ENCODE measurements around the gene PXT1.

PXT1 gene

DNA sequence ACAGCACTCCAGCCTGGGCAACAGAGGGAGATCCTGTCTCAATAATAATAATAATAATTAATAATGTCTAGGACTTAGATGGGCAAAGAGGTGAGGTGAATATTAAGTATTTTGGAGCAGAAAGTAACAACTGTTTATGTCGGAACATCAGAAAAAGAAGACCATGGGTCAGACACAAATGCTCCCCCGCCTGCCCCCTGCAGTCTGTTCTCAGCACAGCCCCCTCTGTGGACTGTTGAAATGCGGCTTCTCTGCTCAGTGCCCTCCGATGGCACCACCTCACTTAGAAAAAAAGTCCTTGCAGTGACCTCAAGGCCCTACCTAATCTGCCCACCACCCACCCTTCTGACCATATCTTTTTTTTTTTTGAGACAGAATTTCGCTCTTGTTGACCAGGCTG lies 50.0 kb downstream of the PXT1 start:
- Mint-ChIP-seq H3K4me1 (ENCODE audit: low read depth) (peaks cover 7% of the 10 kb centered on the region), H3K27ac (no peak overlapping the region), H3K36me3 (ENCODE audit: low read depth) (no peaks in the 10 kb centered on the region), H3K27me3 (ENCODE audit: low read depth) (peaks cover 44% of the 10 kb centered on the region), H3K4me3 (no peak overlapping the region), H3K9me3 (no peaks in the 10 kb centered on the region)
- DNase-seq (ENCODE audit: low spot score), result no peak

DNA sequence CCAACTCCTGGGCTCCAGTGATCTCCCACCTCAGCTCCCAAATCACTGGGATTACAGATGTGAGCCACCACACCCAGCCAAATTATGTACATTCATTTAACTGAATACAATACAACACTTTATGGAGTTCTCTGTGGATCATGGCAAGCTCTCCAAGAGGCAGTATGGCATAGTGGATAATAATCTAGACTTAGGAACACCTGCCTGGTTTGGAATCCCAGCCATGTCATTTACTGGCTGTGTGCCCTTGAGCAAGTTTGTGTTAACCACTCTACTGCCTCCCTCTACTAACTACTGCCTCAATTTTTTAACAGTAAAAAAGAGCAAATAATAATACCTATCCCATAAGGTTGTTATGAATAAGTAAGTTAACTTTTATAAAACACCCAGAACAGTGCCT lies 53.3 kb downstream of the PXT1 start:
- Mint-ChIP-seq H3K36me3 (ENCODE audit: low read depth) (peaks cover 2% of the 10 kb centered on the region), H3K4me3 (no peak overlapping the region), H3K4me1 (ENCODE audit: low read depth) (peaks cover 26% of the 10 kb centered on the region), H3K27ac (no peak overlapping the region), H3K9me3 (no peaks in the 10 kb centered on the region), H3K27me3 (ENCODE audit: low read depth) (peaks cover 64% of the 10 kb centered on the region)
- DNase-seq (ENCODE audit: low spot score), result no peak

DNA sequence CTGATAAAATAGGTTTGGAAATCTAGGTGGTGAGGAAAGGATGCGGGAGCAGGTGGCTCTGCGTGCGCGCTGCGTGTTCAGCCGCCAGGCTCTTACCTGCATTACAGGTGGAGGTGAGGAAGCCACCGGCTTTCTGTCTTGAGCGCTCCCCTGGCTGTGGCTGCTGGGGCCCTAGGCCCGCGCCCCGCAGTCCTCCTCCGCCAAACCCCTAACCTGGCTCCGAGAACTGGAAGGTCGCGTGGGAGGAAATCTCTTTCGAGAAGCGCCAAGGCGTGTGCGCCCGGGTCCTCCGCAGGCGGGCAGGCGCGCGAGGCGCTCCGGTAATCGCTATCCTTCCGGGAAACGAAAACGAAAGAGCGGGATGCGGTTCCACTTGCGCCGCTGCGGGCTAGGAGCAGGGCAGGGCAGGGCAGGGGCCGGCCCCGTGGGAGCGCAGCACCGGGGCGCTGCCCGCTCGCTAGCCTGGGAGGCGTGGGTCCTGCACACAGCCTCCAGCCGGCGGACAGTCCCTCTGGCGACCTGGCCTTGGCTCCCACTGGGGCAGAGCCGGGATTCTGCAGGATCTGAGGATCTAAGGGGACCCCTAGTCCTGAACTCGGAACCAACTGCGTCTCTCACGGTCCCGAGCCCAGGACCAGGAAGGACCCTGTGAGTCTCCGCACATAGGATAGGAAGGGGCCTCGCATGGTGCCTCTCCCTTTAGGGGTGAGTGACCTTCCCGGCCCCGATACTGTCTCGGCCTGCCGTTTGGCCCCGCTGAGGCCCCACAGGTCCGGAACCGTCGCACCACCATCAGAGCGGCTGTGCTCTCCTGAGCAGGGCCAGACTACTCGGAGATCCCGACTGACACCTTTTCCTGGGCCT lies 55.0 kb downstream of the PXT1 start, which contains the start of gene ETV7:
Gene ETV7 (minus strand): TSS at position 230 of the 864 bp plus-strand sequence. CDS start 128 bp downstream, at position 102.
- DNase-seq (ENCODE audit: low spot score), result peak; percentile 40
- peaks cover 2% of the 10 kb centered on the region for H3K36me3 Mint-ChIP-seq (ENCODE audit: low read depth)
- peak within 1 kb of the TSS; percentile 84 for H3K4me3 Mint-ChIP-seq
- no peaks in the 10 kb centered on the region for H3K9me3 Mint-ChIP-seq
- peaks cover 59% of the 10 kb centered on the region for H3K27me3 Mint-ChIP-seq (ENCODE audit: low read depth)
- peaks cover 26% of the 10 kb centered on the region for H3K4me1 Mint-ChIP-seq (ENCODE audit: low read depth)
- H3K27ac Mint-ChIP-seq, result peak within 1 kb of the TSS; percentile 23

DNA sequence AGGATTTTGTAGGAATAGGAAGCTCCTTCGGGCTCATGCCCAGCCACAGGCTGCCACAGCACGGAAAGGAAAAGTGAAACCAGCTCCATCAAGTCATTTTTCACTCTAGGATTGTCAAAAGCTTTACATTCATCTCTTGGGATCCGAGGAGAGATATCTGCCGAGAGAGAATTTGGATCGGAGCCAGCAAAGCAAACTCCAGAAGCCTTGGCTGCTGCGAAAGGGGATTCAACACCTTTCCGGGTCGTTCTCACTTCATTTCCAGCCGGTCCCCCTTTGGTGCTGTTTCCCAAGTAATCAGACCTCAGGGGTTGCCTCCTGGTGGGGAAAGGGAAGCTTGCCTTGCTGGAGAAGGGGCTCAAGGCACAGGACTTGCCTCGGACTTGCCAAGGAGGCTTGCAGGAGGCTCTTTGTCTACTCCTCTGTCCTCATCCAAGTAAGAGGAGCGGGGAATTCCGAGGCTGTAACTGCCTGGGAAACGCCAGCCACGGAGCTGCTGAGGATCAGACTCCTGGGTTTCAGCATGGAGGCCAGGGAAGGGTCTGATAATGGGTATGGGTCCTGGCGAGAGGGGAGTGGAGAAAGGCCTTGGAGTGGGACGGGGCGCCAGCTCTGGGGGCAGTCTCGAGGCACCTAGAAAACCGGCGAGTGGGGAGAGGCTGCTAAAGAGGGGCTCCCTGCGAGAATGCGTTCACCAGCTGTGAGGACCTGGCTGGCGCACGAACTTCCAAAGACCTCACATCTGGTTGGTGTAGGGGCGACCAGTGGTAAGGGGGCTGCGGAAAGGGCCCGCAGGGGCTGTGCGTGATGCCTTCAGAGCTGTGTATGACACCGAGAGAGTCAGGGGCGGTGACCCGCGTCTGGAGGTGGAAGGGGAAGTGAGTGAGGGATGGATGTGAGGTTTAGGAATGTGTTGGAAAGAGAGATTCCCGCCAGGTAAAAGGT lies 55.9 kb downstream of the PXT1 start:
- no peaks in the 10 kb centered on the region for H3K9me3 Mint-ChIP-seq
- peaks cover 26% of the 10 kb centered on the region for H3K4me1 Mint-ChIP-seq (ENCODE audit: low read depth)
- peaks cover 2% of the 10 kb centered on the region for H3K36me3 Mint-ChIP-seq (ENCODE audit: low read depth)
- H3K4me3 Mint-ChIP-seq, result peak overlapping the region; percentile 84
- DNase-seq (ENCODE audit: low spot score), result no peak
- H3K27ac Mint-ChIP-seq, result peak overlapping the region; percentile 23
- H3K27me3 Mint-ChIP-seq (ENCODE audit: low read depth), result peaks cover 61% of the 10 kb centered on the region

DNA sequence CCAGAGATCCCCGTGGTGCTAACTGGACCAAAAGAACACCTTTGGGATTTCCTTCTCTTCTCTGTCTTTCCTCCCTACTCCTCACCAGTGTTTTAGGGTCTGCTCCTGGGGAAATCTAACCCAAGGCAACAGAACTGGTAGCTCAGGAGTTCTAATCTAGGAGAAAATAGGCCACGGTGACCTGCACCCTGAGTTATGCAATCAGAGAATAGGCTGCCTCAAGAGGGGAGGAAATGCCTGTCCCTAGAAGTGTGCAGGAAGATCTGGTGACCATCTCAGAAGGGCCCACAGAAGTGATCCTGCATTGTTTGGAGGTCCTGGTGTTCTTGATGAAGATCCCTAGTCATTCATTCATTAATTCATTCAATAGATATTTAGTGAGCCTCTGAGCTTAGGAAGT lies 58.6 kb downstream of the PXT1 start:
- Mint-ChIP-seq H3K9me3 (no peaks in the 10 kb centered on the region), H3K27ac (no peak overlapping the region), H3K27me3 (ENCODE audit: low read depth) (peaks cover 47% of the 10 kb centered on the region), H3K36me3 (ENCODE audit: low read depth) (peaks cover 2% of the 10 kb centered on the region), H3K4me1 (ENCODE audit: low read depth) (peaks cover 26% of the 10 kb centered on the region), H3K4me3 (no peak overlapping the region)
- DNase-seq (ENCODE audit: low spot score), result no peak

DNA sequence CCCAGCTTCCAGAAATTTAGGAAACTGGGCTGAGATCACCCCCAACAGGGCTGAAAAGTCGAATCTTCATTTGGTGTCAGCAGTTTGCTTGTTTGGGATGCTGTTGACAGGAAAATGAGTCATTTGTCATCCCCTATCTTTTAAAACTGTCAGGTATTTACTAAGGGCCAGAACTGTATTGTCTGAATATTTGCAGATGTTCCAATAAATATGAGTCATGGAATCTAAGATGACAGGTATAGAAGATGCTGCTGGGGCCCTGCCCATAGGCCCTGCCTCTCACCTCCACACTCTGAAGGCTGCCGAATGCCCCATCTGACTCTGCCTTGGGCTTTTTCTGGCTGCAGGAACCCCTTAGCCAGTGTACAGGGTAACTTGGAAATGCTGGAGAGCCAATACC lies 59.0 kb downstream of the PXT1 start:
- peaks cover 26% of the 10 kb centered on the region for H3K4me1 Mint-ChIP-seq (ENCODE audit: low read depth)

DNA sequence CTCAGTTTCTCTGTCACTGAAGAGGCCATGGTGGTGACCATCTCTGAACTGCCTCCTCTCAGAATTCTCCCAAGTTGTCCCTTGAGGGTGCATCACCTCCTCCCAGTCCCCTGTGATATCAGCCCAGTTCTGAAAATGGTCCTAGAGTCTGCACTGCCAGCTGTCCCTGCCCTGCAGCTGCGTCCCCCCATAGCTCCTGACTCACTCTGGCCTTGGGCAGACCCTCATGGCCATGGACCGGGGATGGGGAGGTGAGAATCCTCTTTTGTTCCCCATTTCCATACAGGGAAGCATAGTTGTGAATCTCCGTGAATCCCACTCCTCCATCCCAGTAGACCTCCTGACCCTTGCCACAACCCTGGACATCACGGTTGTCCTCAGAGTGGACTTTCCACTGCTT lies 59.7 kb downstream of the PXT1 start:
- no peak overlapping the region for H3K27ac Mint-ChIP-seq
- peaks cover 21% of the 10 kb centered on the region for H3K4me1 Mint-ChIP-seq (ENCODE audit: low read depth)
- no peaks in the 10 kb centered on the region for H3K9me3 Mint-ChIP-seq
- peaks cover 39% of the 10 kb centered on the region for H3K27me3 Mint-ChIP-seq (ENCODE audit: low read depth)
- H3K4me3 Mint-ChIP-seq, result no peak overlapping the region
- peaks cover 2% of the 10 kb centered on the region for H3K36me3 Mint-ChIP-seq (ENCODE audit: low read depth)
- no peak for DNase-seq (ENCODE audit: low spot score)

More for the DNA sequence above, 59.0 kb downstream of the PXT1 start:
- Mint-ChIP-seq H3K27me3 (ENCODE audit: low read depth) (peaks cover 46% of the 10 kb centered on the region), H3K4me3 (no peak overlapping the region), H3K36me3 (ENCODE audit: low read depth) (peaks cover 2% of the 10 kb centered on the region), H3K27ac (no peak overlapping the region), H3K9me3 (no peaks in the 10 kb centered on the region)
- no peak for DNase-seq (ENCODE audit: low spot score)

DNA sequence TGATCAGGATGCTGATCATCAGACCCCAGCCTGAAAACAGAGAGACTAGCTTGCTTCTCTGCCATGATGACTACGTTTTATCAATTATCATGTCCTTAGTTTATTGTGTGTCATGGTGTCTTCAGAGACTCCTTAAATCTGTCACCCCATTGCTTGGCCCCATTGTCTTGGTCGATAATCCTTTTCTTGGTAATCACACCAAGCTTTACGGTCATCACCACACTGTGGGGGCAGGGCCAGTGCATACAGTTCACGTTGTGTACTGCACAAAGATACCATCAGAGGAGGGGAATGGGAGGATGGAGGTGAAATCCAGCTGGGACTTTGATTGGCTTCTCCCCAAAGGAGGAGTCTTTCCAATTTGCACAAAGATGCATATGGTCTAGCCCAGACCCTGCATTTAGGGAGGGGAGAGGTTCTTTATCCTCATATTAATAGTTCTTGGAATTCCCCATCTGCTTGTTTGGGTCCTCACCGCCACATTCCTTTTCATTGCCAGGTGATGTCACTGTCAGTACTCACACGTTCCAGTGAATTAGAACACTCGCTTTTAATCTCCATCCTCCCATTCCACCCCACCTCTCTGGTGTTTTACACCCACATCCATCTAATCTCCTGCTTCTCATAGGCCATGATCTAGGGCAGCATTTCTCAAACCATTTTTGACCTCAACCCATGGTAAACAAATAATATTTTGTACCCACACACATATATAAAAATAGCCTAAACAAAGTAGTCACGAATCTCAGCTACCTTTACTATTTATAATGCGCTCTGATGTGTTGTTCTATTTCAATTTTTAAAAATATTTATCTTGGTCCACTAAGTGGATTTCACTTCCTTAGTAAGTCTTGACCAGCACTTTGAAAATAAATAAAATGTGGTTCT lies 60.9 kb downstream of the PXT1 start:
- Mint-ChIP-seq H3K36me3 (ENCODE audit: low read depth) (no peaks in the 10 kb centered on the region), H3K4me3 (no peak overlapping the region), H3K9me3 (no peaks in the 10 kb centered on the region), H3K27ac (no peak overlapping the region), H3K4me1 (ENCODE audit: low read depth) (peaks cover 11% of the 10 kb centered on the region), H3K27me3 (ENCODE audit: low read depth) (peaks cover 29% of the 10 kb centered on the region)
- no peak for DNase-seq (ENCODE audit: low spot score)

DNA sequence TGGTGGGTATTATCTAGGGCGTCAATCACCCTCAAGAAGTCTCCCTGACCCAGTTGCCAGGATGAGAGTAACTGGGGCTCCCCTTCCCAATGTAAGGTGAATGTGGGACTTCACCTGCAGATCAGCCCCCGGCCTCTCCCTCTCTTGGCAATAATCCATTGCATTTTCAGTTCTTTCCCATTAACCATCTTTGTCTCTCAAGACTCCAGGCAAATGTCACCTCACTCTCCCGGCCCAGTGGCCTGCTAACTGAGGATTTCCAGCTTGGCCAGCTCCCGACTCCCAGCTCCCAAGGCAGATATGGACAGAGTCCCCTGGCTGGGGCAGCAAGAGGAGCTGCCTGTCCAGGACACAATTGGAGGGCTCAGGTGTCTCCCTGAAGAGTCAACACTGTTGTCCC lies 62.5 kb downstream of the PXT1 start:
- H3K27ac Mint-ChIP-seq, result no peak overlapping the region
- H3K4me3 Mint-ChIP-seq, result no peak overlapping the region
- H3K4me1 Mint-ChIP-seq (ENCODE audit: low read depth), result no peaks in the 10 kb centered on the region
- no peaks in the 10 kb centered on the region for H3K9me3 Mint-ChIP-seq
- DNase-seq (ENCODE audit: low spot score), result no peak
- H3K36me3 Mint-ChIP-seq (ENCODE audit: low read depth), result no peaks in the 10 kb centered on the region
- H3K27me3 Mint-ChIP-seq (ENCODE audit: low read depth), result peaks cover 15% of the 10 kb centered on the region

DNA sequence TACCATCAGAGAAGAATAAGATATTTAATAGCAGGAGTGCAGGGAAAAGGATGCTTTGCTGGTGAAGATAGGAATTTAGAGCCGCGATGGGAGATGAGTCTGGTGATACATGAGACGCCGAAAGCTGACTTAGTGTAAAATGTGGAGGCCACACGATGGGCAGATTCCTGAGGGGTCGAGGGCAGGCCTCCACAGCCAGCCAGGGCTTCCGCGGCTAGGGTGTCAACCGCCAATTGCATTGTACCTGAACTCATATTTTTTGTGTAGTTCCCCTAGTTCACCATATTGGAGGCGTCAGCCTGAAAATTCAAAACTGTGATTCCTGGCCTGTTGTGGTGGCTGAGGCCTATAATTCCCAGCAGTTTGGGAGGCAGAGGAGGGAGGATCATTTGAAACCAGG lies 63.7 kb downstream of the PXT1 start:
- Mint-ChIP-seq H3K9me3 (no peaks in the 10 kb centered on the region), H3K4me3 (no peak overlapping the region), H3K27me3 (ENCODE audit: low read depth) (peaks cover 6% of the 10 kb centered on the region), H3K27ac (no peak overlapping the region), H3K36me3 (ENCODE audit: low read depth) (no peaks in the 10 kb centered on the region), H3K4me1 (ENCODE audit: low read depth) (no peaks in the 10 kb centered on the region)
- DNase-seq (ENCODE audit: low spot score), result no peak

DNA sequence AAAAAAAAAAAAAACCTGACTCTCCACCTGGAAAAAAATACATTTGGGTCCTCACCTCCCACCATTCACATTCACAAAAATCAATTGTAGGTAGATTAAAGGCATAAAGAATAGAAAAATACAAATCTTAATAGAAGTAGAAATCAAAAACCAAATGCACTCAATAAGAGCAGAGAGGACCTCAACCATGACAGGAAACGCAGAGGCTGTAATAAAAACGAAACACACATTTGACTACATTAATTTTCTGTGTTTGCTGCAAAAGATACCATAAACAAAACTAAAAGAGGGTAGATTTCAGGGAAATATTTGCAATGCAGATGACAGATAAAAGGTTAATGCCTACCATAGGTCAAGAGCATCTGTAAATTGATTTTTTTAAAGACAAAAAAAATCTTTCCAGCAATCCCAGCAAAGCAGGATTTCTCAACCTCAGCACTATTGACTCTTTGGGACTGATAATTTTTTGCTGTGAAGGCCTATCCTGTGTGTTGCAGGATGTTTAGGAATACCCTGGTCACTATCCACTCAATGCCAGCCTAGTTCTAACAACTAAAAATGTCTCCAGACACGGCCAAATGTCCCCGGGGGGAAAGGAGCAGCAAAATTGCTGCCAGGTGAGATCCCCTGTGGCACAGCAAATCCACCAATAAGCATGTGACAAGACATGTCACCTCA lies 64.3 kb downstream of the PXT1 start:
- H3K36me3 Mint-ChIP-seq (ENCODE audit: low read depth), result no peaks in the 10 kb centered on the region
- H3K4me3 Mint-ChIP-seq, result no peak overlapping the region
- no peaks in the 10 kb centered on the region for H3K4me1 Mint-ChIP-seq (ENCODE audit: low read depth)
- peaks cover 6% of the 10 kb centered on the region for H3K27me3 Mint-ChIP-seq (ENCODE audit: low read depth)
- no peaks in the 10 kb centered on the region for H3K9me3 Mint-ChIP-seq
- no peak overlapping the region for H3K27ac Mint-ChIP-seq
- no peak for DNase-seq (ENCODE audit: low spot score)

DNA sequence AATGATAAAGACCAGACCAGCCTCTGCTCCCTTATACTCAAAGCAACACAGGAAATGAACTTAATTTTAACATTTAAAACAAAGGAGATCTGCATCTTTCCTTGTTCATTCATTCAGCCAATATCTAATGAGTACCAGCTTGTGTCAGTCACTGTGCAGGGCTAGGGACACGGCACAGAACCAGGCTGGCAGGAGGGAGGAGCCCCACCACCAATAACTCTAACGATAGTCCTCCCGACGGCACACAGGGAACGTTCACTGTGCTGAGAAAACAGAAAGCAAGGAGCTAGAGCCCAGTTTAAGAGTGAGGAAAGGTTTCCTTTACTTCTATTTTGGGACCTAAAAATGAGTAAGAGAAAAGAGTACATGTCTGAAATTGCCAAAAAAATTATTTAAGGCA lies 65.1 kb downstream of the PXT1 start:
- DNase-seq (ENCODE audit: low spot score), result no peak
- no peaks in the 10 kb centered on the region for H3K9me3 Mint-ChIP-seq
- H3K4me3 Mint-ChIP-seq, result no peak overlapping the region
- H3K27me3 Mint-ChIP-seq (ENCODE audit: low read depth), result peaks cover 11% of the 10 kb centered on the region
- no peak overlapping the region for H3K27ac Mint-ChIP-seq
- H3K36me3 Mint-ChIP-seq (ENCODE audit: low read depth), result no peaks in the 10 kb centered on the region
- no peaks in the 10 kb centered on the region for H3K4me1 Mint-ChIP-seq (ENCODE audit: low read depth)

DNA sequence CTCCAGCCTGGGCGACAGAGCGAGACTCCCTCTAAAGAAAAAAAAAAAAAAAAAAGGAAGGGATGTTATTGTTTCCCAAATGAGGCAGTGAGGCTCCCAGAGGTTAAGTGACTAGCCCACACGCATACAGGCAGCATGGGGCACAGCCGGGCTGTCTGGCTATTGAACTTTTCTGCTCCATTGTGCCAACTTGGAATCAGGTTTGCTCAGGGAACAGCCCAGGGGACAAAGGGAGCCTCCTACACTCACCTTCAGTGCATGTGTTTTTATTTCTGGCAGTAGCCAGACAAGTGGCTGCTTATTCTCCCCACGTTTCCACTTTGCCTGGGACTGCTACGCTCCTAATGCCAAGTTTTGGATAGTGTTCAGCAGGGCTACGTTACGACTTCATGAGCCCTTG lies 65.9 kb downstream of the PXT1 start:
- Mint-ChIP-seq H3K9me3 (no peaks in the 10 kb centered on the region), H3K27ac (no peak overlapping the region), H3K36me3 (ENCODE audit: low read depth) (no peaks in the 10 kb centered on the region), H3K4me3 (no peak overlapping the region), H3K27me3 (ENCODE audit: low read depth) (peaks cover 11% of the 10 kb centered on the region), H3K4me1 (ENCODE audit: low read depth) (no peaks in the 10 kb centered on the region)
- no peak for DNase-seq (ENCODE audit: low spot score)

Data from T-helper 2 cell treated with Interferon-gamma antibody and Interleukin-4, amounts not matched to agents 5 μg/mL and 100 μg/mL, for 36 hours (primary cell).